K562 (cell line): ENCODE data around the gene DUSP28. TPM values are rescaled to one million over a fixed set of nuclear protein-coding genes. Genes with fewer than 3 reads are reported as not detected.

Experiments
- C11orf30 ChIP-seq: fragments of 450-650 bp; IDR thresholded peaks from 2 replicates; pipeline ENCODE4 v1.6.1; 2016; ENCODE audit warnings: low read depth, mild to moderate bottlenecking
- CBX3 ChIP-seq, 2 experiments: IDR thresholded peaks; 1 replicate in 1 of 2; 2 replicates in 1 of 2; pipeline ENCODE4 v1.6.1; 2012; ENCODE audit warnings: inconsistent platforms in 2 of 2, low read length in 2 of 2, borderline replicate concordance in 1 of 2, control low read depth in 1 of 2
- EP400 ChIP-seq: fragments of 450-650 bp; IDR thresholded peaks from 2 replicates; pipeline ENCODE4 v1.6.1; 2017; ENCODE audit warnings: antibody characterized with exemption, mild to moderate bottlenecking, moderate library complexity
- ETV5 ChIP-seq: sonication (generic); formaldehyde crosslinking; IDR thresholded peaks from 2 replicates; pipeline ENCODE4 v1.4.0; 2020; ENCODE audit warnings: low read depth, mild to moderate bottlenecking, missing genetic modification reagents
- HMBOX1 ChIP-seq: sonication (generic); IDR thresholded peaks from 2 replicates; pipeline ENCODE4 v1.6.1; 2016
- HMGN3 ChIP-seq: IDR thresholded peaks from 2 replicates; pipeline ENCODE4 v1.6.1; 2011; ENCODE audit warnings: borderline replicate concordance, low read depth, mild to moderate bottlenecking, mixed read lengths, low read length; ENCODE audit not compliant: insufficient read length; ENCODE audit errors: extremely low read depth
- MAZ ChIP-seq, 2 experiments: fragments of 450-650 bp in 1 of 2; sonication (generic) in 1 of 2; formaldehyde crosslinking; IDR thresholded peaks in 1 of 2; conservative IDR thresholded peaks in 1 of 2; 2 replicates each; pipeline versions ENCODE4 v1.4.0 to v1.5.0; 2020; ENCODE audit warnings: mild to moderate bottlenecking in 1 of 2, missing genetic modification reagents in 1 of 2
- MCM2 ChIP-seq: fragments of 450-650 bp; IDR thresholded peaks from 2 replicates; pipeline ENCODE4 v1.6.1; 2017; ENCODE audit warnings: low read depth, mild to moderate bottlenecking
- NCOA2 ChIP-seq, 2 experiments: fragments of 450-650 bp; IDR thresholded peaks; 2 replicates each; pipeline ENCODE4 v1.6.1; 2018; ENCODE audit warnings: mild to moderate bottlenecking in 2 of 2, moderate library complexity in 1 of 2; ENCODE audit not compliant: partially characterized antibody in 2 of 2
- NEUROD1 ChIP-seq: fragments of 150-350 bp; IDR thresholded peaks from 2 replicates; pipeline ENCODE4 v1.6.1; 2014; ENCODE audit warnings: borderline replicate concordance, low read length, low read depth; ENCODE audit not compliant: partially characterized antibody
- NR0B1 ChIP-seq: fragments of 450-650 bp; IDR thresholded peaks from one replicate; pipeline ENCODE4 v1.6.1; 2018; ENCODE audit warnings: mild to moderate bottlenecking, moderate library complexity; ENCODE audit not compliant: partially characterized antibody
- NR3C1 ChIP-seq: sonication (generic); formaldehyde crosslinking; IDR thresholded peaks from 2 replicates; pipeline ENCODE4 v1.8.1; 2022; ENCODE audit warnings: missing genetic modification reagents
- POLR2AphosphoS5 ChIP-seq: IDR thresholded peaks from 2 replicates; pipeline ENCODE4 v1.6.1; 2011; ENCODE audit warnings: mild to moderate bottlenecking, low read depth, low read length, moderate library complexity; ENCODE audit not compliant: control insufficient read depth, insufficient read depth
- RAD21 ChIP-seq, 2 experiments: fragments of 250-450 bp in 1 of 2; fragments of 450-650 bp in 1 of 2; sonication (Bioruptor Pico) in 1 of 2; formaldehyde crosslinking in 1 of 2; IDR thresholded peaks in 1 of 2; conservative IDR thresholded peaks in 1 of 2; 2 replicates each; pipeline versions ENCODE4 v1.4.0 to v1.8.0; 2020 to 2022; ENCODE audit warnings: mild to moderate bottlenecking in 2 of 2, moderate library complexity in 1 of 2
- RBM39 ChIP-seq: fragments of 200-400 bp; formaldehyde crosslinking; optimal IDR thresholded peaks from 2 replicates; pipeline ENCODE3; 2018; ENCODE audit warnings: low read depth, low read length
- SNRNP70 ChIP-seq: fragments of 200-400 bp; formaldehyde crosslinking; optimal IDR thresholded peaks from 2 replicates; pipeline ENCODE3; 2017; ENCODE audit warnings: low read depth, low read length
- SP1 ChIP-seq: sonication (generic); formaldehyde crosslinking; IDR thresholded peaks from 2 replicates; pipeline ENCODE4 v1.8.1; 2022; ENCODE audit warnings: mild to moderate bottlenecking, missing genetic modification reagents
- SPI1 ChIP-seq: IDR thresholded peaks from 2 replicates; pipeline ENCODE4 v1.6.1; 2011; ENCODE audit warnings: low read depth, low read length, control low read depth, borderline replicate concordance
- USF2 ChIP-seq: sonication (generic); formaldehyde crosslinking; IDR thresholded peaks from 2 replicates; pipeline ENCODE4 v1.5.0; 2020; ENCODE audit warnings: missing genetic modification reagents
- ZBTB7A ChIP-seq: IDR thresholded peaks from 2 replicates; pipeline ENCODE4 v1.6.1; 2011; ENCODE audit warnings: low read depth, mild to moderate bottlenecking, low read length, moderate library complexity, borderline replicate concordance; ENCODE audit not compliant: control insufficient read depth
- ZNF232 ChIP-seq: sonication (generic); formaldehyde crosslinking; IDR thresholded peaks from 2 replicates; pipeline ENCODE4 v1.8.0; 2022; ENCODE audit warnings: mild to moderate bottlenecking, missing genetic modification reagents
- polyA plus RNA-seq, 8 experiments: library from polyadenylated mRNA; depleted of rRNA in 4 of 8; stranded (reverse) in 5 of 8; unstranded in 3 of 8; fragments of >200 nt; fragmentation: Nextera tagmentation in 2 of 8; fragmentation: Illumina TruSeq in 1 of 8; extraction: Ambion mirVana in 2 of 8; extraction: Trizol in 1 of 8; gene quantifications; 2 replicates each; pipeline versions ENCODE4 v1.2.1 to v1.2.3, GENCODE V29; 2011 to 2014; ENCODE audit warnings: inconsistent platforms in 1 of 8, missing spikeins in 1 of 8
- total RNA-seq, 7 experiments: library from RNA; depleted of rRNA in 6 of 7; stranded (reverse); fragments of >200 nt in 6 of 7; fragmentation: Illumina TruSeq in 2 of 7; extraction: Trizol in 2 of 7; gene quantifications; 2 replicates each; pipeline versions ENCODE4 v1.2.1 to v1.2.3, GENCODE V29; 2011 to 2021; ENCODE audit warnings: low replicate concordance in 1 of 7
- TF ChIP-seq, protein P1 (sequence below), 2 experiments: fragments of 450-650 bp; conservative IDR thresholded peaks; 2 replicates each; pipeline ENCODE4 v1.6.1; 2017; ENCODE audit warnings: mild to moderate bottlenecking in 2 of 2, moderate library complexity in 2 of 2

DUSP28 gene
- total and polyA plus RNA-seq, 9 of the 15 experiments (the other 6 are each of a cell fraction or from before 2014, with no cell fraction given): 2.8 to 8.1 (median 4.2) TPM

DNA sequence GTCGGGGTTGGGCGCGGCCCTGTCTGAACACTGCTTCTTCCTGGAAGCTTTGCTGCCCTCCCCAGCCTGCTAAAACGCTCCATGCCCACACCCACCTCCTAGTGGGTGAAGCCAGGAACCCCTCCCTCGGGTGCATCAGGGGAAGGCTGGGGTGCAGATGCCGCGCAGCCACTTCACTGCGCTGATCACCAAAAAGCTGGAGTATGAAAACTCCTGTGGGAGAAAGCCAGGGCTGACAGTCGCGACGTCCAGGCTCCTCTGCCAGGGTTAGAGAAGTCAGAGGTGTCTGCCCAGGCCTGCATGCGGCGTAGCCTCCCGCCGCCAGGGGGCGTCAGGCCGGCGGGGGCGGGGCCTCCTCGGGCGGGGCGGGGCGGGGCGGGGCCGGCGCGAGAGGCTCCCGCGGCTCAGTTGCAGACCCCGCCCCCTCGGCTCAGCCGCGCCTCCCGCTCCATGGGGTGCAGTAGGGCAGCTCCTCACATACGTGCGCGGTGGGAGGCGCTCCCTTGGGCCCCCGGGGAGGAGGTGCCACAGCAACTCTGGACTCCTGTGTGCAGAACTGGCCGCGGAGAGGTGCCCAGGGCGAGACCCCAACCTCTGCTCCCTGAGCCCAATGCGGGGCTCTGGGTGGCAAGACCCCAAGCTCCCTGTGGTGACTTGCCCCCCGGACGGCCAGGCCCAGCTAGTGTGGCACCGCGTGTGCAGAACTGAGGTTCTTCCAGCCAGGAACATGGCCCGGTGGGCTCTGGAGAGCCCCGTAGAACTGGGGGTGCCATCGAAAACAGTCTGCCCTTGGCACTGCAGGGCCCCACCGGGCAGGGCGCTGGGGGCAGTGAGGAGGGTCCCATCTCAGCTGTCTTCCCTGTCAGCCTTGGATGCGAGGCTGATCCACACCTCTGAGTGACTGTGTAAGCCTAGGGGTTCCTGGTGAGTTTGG, 6.3 kb downstream of the DUSP28 start (continued):
- no peak for TF ChIP-seq USF2 (CRISPR knock-in tag)
- no peak for TF ChIP-seq SNRNP70
- TF ChIP-seq NCOA2 (IDR thresholded peaks at IDR 0.05; ENCODE audit: partially characterized antibody in 2 of 2): no peak
- TF ChIP-seq ETV5 (CRISPR knock-in tag): no peak
- no peak for TF ChIP-seq MCM2
- no peak; the same call in 1 of the 2 replicates for TF ChIP-seq EP400
- TF ChIP-seq POLR2AphosphoS5: peak; percentile 34; the same call in 1 of the 2 replicates
- no peak for TF ChIP-seq NEUROD1
- TF ChIP-seq SPI1: no peak
- 0 out of 2 replicates have a peak, but pooled peaks have one; percentile 67 for TF ChIP-seq SP1 (CRISPR knock-in tag)
- TF ChIP-seq CBX3 (IDR thresholded peaks at IDR 0.05; ENCODE audit: borderline replicate concordance in 1 of 2, low read length in 2 of 2): no peak
- no peak for TF ChIP-seq RAD21 (CRISPR knock-in tag; conservative IDR thresholded peaks at IDR 0.05 in 1 of 2, IDR thresholded peaks at IDR 0.05 in 1 of 2)
- no peak for TF ChIP-seq RBM39
- TF ChIP-seq ZNF232 (CRISPR knock-in tag): no peak
- TF ChIP-seq, protein P1, sequence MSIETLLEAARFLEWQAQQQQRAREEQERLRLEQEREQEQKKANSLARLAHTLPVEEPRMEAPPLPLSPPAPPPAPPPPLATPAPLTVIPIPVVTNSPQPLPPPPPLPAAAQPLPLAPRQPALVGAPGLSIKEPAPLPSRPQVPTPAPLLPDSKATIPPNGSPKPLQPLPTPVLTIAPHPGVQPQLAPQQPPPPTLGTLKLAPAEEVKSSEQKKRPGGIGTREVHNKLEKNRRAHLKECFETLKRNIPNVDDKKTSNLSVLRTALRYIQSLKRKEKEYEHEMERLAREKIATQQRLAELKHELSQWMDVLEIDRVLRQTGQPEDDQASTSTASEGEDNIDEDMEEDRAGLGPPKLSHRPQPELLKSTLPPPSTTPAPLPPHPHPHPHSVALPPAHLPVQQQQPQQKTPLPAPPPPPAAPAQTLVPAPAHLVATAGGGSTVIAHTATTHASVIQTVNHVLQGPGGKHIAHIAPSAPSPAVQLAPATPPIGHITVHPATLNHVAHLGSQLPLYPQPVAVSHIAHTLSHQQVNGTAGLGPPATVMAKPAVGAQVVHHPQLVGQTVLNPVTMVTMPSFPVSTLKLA (conservative IDR thresholded peaks at IDR 0.05): no peak; a peak in 1 of 4 replicates
- no peak for TF ChIP-seq NR0B1
- TF ChIP-seq ZBTB7A: peak; percentile 57; the same call in 1 of the 2 replicates
- peak; percentile 47 to 51; a peak in 1 of 4 replicates for TF ChIP-seq MAZ (CRISPR knock-in tag; conservative IDR thresholded peaks at IDR 0.05 in 1 of 2, IDR thresholded peaks at IDR 0.05 in 1 of 2)
- no peak for TF ChIP-seq C11orf30
- TF ChIP-seq HMGN3: no peak
- TF ChIP-seq NR3C1 (CRISPR knock-in tag): no peak
- no peak for TF ChIP-seq HMBOX1
